Measurements from ENCODE around the gene DPF3.

DPF3 gene

GRCh38 chr14:72739446-72740405, 154.2 kb downstream of the DPF3 start:
- FAIRE-seq: no peak
- TF ChIP-seq POU2F2 (IDR thresholded peaks at IDR 0.05; ENCODE audit: low read depth, low read length) (no peak), POLR2AphosphoS5 (IDR thresholded peaks at IDR 0.05; ENCODE audit: low read depth, low read length) (no peak), SPI1 (IDR thresholded peaks at IDR 0.05; ENCODE audit: low read depth, low read length) (no peak), PAX5 (IDR thresholded peaks at IDR 0.05; ENCODE audit: insufficient read depth, low read length, severe bottlenecking) (no peak), POLR2A (IDR thresholded peaks at IDR 0.05; ENCODE audit: low read depth, low read length) (no peak), TAF1 (IDR thresholded peaks at IDR 0.05; ENCODE audit: low read depth, low read length) (no peak)
- DNase-seq (ENCODE audit: insufficient read length, low spot score): no peak

DNA sequence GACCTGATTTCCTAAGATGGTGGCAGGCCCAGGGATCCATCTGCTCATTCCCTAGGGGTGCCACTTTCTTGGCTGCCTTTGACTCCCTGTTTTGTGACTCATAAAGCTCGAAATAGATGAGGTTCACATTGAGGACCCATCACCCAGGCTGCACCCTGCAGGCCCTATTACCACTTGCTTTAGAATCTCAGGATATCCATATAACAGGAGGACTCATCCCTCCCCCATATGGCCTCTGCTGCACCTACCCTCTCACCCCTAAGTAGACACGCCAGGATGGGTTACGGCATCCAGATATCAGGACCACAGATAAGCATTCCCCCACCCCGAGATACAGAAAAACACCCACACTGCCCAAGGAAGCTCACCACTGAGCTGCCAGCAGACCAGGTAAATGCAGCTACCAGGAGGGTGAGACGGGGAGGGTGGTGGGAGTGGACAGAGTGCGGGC, 155.7 kb downstream of the DPF3 start:
- FAIRE-seq (no peak), DNase-seq (ENCODE audit: insufficient read length, low spot score) (no peak)
- no peak for TF ChIP-seq TAF1 (IDR thresholded peaks at IDR 0.05; ENCODE audit: low read depth, low read length)
- no peak for TF ChIP-seq SPI1 (IDR thresholded peaks at IDR 0.05; ENCODE audit: low read depth, low read length)
- TF ChIP-seq POLR2A (IDR thresholded peaks at IDR 0.05; ENCODE audit: low read depth, low read length): no peak
- TF ChIP-seq POU2F2 (IDR thresholded peaks at IDR 0.05; ENCODE audit: low read depth, low read length): no peak
- no peak for TF ChIP-seq POLR2AphosphoS5 (IDR thresholded peaks at IDR 0.05; ENCODE audit: low read depth, low read length)
- no peak for TF ChIP-seq PAX5 (IDR thresholded peaks at IDR 0.05; ENCODE audit: insufficient read depth, low read length, severe bottlenecking)

- DNase-seq (ENCODE audit: insufficient read length, low spot score) (no peak), FAIRE-seq (no peak)
- TF ChIP-seq TAF1 (IDR thresholded peaks at IDR 0.05; ENCODE audit: low read depth, low read length) (no peak), SPI1 (IDR thresholded peaks at IDR 0.05; ENCODE audit: low read depth, low read length) (no peak), POLR2A (IDR thresholded peaks at IDR 0.05; ENCODE audit: low read depth, low read length) (no peak), POU2F2 (IDR thresholded peaks at IDR 0.05; ENCODE audit: low read depth, low read length) (no peak), PAX5 (IDR thresholded peaks at IDR 0.05; ENCODE audit: insufficient read depth, low read length, severe bottlenecking) (no peak), POLR2AphosphoS5 (IDR thresholded peaks at IDR 0.05; ENCODE audit: low read depth, low read length) (no peak)
Measured at GRCh38 chr14:72737560-72737943, 156.3 kb downstream of the DPF3 start.

DNA sequence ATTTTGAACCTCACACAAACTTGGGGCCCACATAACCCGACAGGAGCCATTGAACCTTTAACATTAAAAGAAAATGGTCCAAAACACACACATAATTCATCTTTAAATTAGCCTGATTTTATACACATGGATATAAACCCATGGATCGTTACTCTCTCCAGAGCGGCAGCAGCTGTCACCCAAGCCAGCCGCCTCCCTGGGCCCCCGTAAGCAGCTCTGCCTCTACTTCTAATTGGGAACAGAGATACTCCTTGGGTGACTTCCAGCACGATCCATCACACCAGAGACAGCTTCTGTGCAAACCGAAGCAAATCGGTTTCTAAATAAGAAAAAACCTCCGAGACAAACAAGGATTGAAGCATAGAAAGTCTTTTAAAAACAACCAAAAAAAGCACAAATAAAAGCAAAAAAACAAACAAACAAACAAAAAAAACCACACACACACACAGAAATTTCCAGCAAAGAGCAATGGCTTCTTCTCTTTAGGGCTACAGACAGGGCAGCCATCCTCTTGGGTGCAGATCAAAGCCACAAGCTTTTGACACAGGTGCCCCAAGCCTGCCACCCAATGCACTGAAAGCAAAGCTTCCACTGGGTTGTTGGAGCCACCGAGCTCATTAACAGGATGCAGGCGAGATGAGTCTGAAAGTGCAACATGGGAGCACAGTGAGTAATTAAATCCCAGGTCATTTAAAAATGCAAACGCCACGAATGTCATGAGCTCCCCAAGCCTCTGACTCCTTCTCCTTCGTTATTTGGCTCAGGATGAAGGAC, 156.9 kb downstream of the DPF3 start:
- no peak for TF ChIP-seq POLR2A (IDR thresholded peaks at IDR 0.05; ENCODE audit: low read depth, low read length)
- TF ChIP-seq TAF1 (IDR thresholded peaks at IDR 0.05; ENCODE audit: low read depth, low read length): no peak
- no peak for TF ChIP-seq PAX5 (IDR thresholded peaks at IDR 0.05; ENCODE audit: insufficient read depth, low read length, severe bottlenecking)
- no peak for TF ChIP-seq POLR2AphosphoS5 (IDR thresholded peaks at IDR 0.05; ENCODE audit: low read depth, low read length)
- TF ChIP-seq SPI1 (IDR thresholded peaks at IDR 0.05; ENCODE audit: low read depth, low read length): no peak
- no peak for TF ChIP-seq POU2F2 (IDR thresholded peaks at IDR 0.05; ENCODE audit: low read depth, low read length)
- FAIRE-seq (no peak), DNase-seq (ENCODE audit: insufficient read length, low spot score) (no peak)

DNA sequence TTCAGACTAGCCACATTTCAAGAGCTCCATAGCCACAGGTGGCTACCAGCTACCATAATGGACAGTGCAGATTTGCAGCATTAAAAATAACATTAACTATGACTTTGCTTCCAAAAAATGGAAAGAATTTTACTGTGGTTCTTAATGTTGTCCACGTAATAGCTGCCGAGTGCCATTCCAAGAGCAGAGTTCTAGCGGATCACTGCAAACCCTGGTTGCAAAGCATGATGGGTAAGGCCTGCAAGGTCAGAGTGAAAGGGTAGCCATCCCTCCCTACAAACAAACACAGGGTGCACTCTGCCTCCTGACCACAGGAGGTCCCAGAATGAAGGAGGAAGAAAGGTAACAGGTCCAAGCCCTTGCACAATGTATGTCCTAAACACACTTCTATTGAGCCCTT, 157.6 kb downstream of the DPF3 start:
- TF ChIP-seq POLR2AphosphoS5 (IDR thresholded peaks at IDR 0.05; ENCODE audit: low read depth, low read length): no peak
- TF ChIP-seq PAX5 (IDR thresholded peaks at IDR 0.05; ENCODE audit: insufficient read depth, low read length, severe bottlenecking): no peak
- TF ChIP-seq TAF1 (IDR thresholded peaks at IDR 0.05; ENCODE audit: low read depth, low read length): no peak
- no peak for TF ChIP-seq POU2F2 (IDR thresholded peaks at IDR 0.05; ENCODE audit: low read depth, low read length)
- TF ChIP-seq SPI1 (IDR thresholded peaks at IDR 0.05; ENCODE audit: low read depth, low read length): no peak
- TF ChIP-seq POLR2A (IDR thresholded peaks at IDR 0.05; ENCODE audit: low read depth, low read length): no peak
- DNase-seq (ENCODE audit: insufficient read length, low spot score) (no peak), FAIRE-seq (no peak)

GRCh38 chr14:72732022-72732780, 161.7 kb downstream of the DPF3 start:
- FAIRE-seq: no peak
- TF ChIP-seq SPI1 (IDR thresholded peaks at IDR 0.05; ENCODE audit: low read depth, low read length): no peak
- no peak for TF ChIP-seq POU2F2 (IDR thresholded peaks at IDR 0.05; ENCODE audit: low read depth, low read length)
- no peak for TF ChIP-seq POLR2AphosphoS5 (IDR thresholded peaks at IDR 0.05; ENCODE audit: low read depth, low read length)
- no peak for TF ChIP-seq POLR2A (IDR thresholded peaks at IDR 0.05; ENCODE audit: low read depth, low read length)
- no peak for TF ChIP-seq TAF1 (IDR thresholded peaks at IDR 0.05; ENCODE audit: low read depth, low read length)

GRCh38 chr14:72731252-72732020, 162.5 kb downstream of the DPF3 start:
- no peak for FAIRE-seq
- no peak for DNase-seq (ENCODE audit: insufficient read length, low spot score)
- TF ChIP-seq POU2F2 (IDR thresholded peaks at IDR 0.05; ENCODE audit: low read depth, low read length) (no peak), POLR2A (IDR thresholded peaks at IDR 0.05; ENCODE audit: low read depth, low read length) (no peak), SPI1 (IDR thresholded peaks at IDR 0.05; ENCODE audit: low read depth, low read length) (no peak), TAF1 (IDR thresholded peaks at IDR 0.05; ENCODE audit: low read depth, low read length) (no peak), PAX5 (IDR thresholded peaks at IDR 0.05; ENCODE audit: insufficient read depth, low read length, severe bottlenecking) (no peak), POLR2AphosphoS5 (IDR thresholded peaks at IDR 0.05; ENCODE audit: low read depth, low read length) (no peak)

More at GRCh38 chr14:72732022-72732780, 161.7 kb downstream of the DPF3 start:
- DNase-seq (ENCODE audit: insufficient read length, low spot score): no peak

GRCh38 chr14:72730468-72730867, 163.4 kb downstream of the DPF3 start:
- FAIRE-seq: no peak
- DNase-seq (ENCODE audit: insufficient read length, low spot score): no peak
- TF ChIP-seq PAX5 (IDR thresholded peaks at IDR 0.05; ENCODE audit: insufficient read depth, low read length, severe bottlenecking): no peak
- no peak for TF ChIP-seq POLR2A (IDR thresholded peaks at IDR 0.05; ENCODE audit: low read depth, low read length)
